Measurements from ENCODE around the gene CPSF3.

The CPSF3 gene

DNA sequence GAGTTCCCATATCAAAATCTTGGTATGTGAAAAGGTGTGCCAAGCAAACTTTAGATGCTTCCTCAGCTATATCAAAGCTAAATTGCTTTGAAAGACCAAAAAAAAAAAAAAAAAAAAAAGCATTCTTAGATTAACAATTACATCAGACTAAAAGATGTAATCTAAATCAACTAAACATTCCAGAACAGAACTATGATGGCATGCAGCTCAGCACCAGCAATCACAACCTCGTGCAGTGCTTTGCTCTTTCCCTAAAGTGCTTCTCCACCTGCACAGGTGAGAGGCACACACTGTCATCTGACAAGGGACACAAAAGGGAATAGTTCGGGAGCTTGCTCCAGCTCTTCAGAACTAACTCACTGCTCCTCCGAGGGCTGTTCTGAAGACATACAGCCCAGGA is 94.7 kb downstream of the CPSF3 start:
- DNase-seq (ENCODE audit: low read depth): no peak

DNA sequence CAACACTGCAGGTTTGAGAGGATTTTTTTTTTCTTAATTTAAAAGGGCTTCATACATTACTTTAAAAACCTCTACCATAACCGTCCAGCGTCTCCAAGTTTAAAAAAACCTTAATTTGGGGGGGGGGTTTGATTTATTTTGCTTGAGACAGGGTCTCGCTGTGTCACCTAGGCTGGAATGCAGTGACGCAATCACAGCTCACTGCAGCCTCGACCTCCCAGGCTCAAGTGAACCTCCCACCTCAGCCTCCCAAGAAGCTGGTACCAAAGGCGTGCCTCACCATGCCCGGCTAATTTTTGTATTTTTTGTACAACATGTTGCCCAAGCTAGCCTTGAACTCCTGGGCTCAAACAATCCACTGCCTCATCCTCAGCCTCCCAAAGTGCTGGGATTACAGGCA is 95.3 kb downstream of the CPSF3 start:
- DNase-seq (ENCODE audit: low read depth): no peak

DNA sequence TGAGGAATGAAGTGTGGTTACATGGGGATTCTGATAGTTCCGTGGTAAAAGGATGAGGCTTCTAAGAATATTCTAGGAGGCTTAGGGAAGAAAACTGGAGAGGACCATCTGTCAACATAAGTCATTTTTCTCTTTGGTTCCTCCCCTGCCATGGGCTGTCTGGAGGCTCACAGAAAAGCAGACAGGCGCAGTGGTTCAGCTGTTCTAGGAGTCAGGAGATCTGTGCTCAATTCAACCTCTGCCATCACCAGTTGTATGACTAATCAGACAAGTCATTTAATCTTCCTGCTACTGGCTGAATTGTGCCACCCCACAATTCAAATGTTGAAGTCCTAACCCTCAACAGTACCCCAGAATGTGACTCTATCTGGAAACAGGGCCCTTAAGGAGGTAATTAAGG is 95.8 kb downstream of the CPSF3 start:
- DNase-seq (ENCODE audit: low read depth): no peak

Measured in stimulated activated CD8-positive, alpha-beta memory T cell treated with anti-CD3 and anti-CD28 coated beads, Interleukin-12 subunit alpha, Interleukin-12 subunit beta, amount 100 ng/mL, for 4 hours (primary cell).